Head of caudate nucleus (tissue), 42 donors: ENCODE measurements around the gene ZBTB24.

Experiments used
- DNase-seq, 42 donors: peaks; one replicate each; pipeline versions ENCODE4 v3.0.0 to v3.0.0-alpha.2; 2020 to 2021; ENCODE audit warnings: mixed read lengths in 7 of 42
- intact Hi-C: fragments of 100-400 bp; cut with DNase I; formaldehyde crosslinking; loops from one replicate; pipeline ENCODE4 v1.15.0; 2022

ZBTB24 gene

GRCh38 chr6:109442393-109442924 is 40.6 kb downstream of the ZBTB24 start:
- intact Hi-C loops = loop anchor here (5.0 kb wide), 1 partner anchor 55 kb away; no protein-coding TSS in a partner anchor
- DNase-seq = no peak

GRCh38 chr6:109441069-109441816 is 41.8 kb downstream of the ZBTB24 start:
- intact Hi-C loops = loop anchor here (1.0 to 5.0 kb wide), 2 partner anchors 41 to 54 kb away; no protein-coding TSS in a partner anchor
- DNase-seq = peak in 30 of 42 donors; percentile 30 to 74 (median 54)

GRCh38 chr6:109440331-109441068 is 42.5 kb downstream of the ZBTB24 start, which contains the start of the genes PPIL6 and SMPD2:
Gene PPIL6 (minus strand): TSS chr6:109440628. CDS start chr6:109440590, 38 bp downstream.
Gene SMPD2 (plus strand): TSS chr6:109440724. CDS start chr6:109441122, 398 bp downstream.
- intact Hi-C loops = loop anchor here (1.0 to 5.0 kb wide), 2 partner anchors 42 to 53 kb away; no protein-coding TSS in a partner anchor
- peak; percentile 48 to 94 (median 86) for DNase-seq

GRCh38 chr6:109436041-109436440 is 47.0 kb downstream of the ZBTB24 start:
- intact Hi-C loops = no loop called here
- DNase-seq = no peak

GRCh38 chr6:109434456-109434855 is 48.6 kb downstream of the ZBTB24 start:
- intact Hi-C loops = no loop called here
- no peak for DNase-seq

GRCh38 chr6:109429496-109429895 is 53.5 kb downstream of the ZBTB24 start:
- intact Hi-C loops = no loop called here
- no peak for DNase-seq

GRCh38 chr6:109428889-109429477 is 54.0 kb downstream of the ZBTB24 start:
- no peak for DNase-seq
- intact Hi-C loops = no loop called here

- intact Hi-C loops = no loop called here
- no peak for DNase-seq
Measured at GRCh38 chr6:109424946-109425345, 58.1 kb downstream of the ZBTB24 start.

GRCh38 chr6:109421184-109421583 is 61.8 kb downstream of the ZBTB24 start:
- intact Hi-C loops = no loop called here
- no peak for DNase-seq

- no peak for DNase-seq
- intact Hi-C loops = no loop called here
Measured at GRCh38 chr6:109420751-109421150, 62.3 kb downstream of the ZBTB24 start.

GRCh38 chr6:109417646-109418045 is 65.4 kb downstream of the ZBTB24 start:
- DNase-seq = no peak
- intact Hi-C loops = no loop called here
